Sigmoid colon (tissue), 7 donors: Measurements from ENCODE around the gene CALY. TPM values are rescaled to one million over a fixed set of nuclear protein-coding genes. Genes with fewer than 3 reads are reported as not detected.

Experiments used
- DNase-seq: peaks from one replicate; pipeline ENCODE4 v3.0.0-alpha.2; 2019
- H3K27ac ChIP-seq, 4 donors: fragments of 200-600 bp; sonication (generic); one replicate each; pipeline ENCODE4 v1.5.1; 2016 to 2019; ENCODE audit warnings: mild to moderate bottlenecking in 1 of 4
- H3K27me3 ChIP-seq, 3 donors: fragments of 200-600 bp; sonication (generic); one replicate each; pipeline ENCODE4 v1.5.1; 2019; ENCODE audit warnings: mild to moderate bottlenecking in 1 of 3
- H3K36me3 ChIP-seq, 4 donors: fragments of 200-600 bp; sonication (generic); one replicate each; pipeline ENCODE4 v1.5.1; 2016 to 2019
- H3K4me1 ChIP-seq, 4 donors: fragments of 200-600 bp; sonication (generic); one replicate each; pipeline ENCODE4 v1.5.1; 2017 to 2019
- H3K4me3 ChIP-seq, 4 donors: fragments of 200-600 bp; sonication (generic); one replicate each; pipeline ENCODE4 v1.5.1; 2017 to 2019; ENCODE audit warnings: mild to moderate bottlenecking in 2 of 4, moderate library complexity in 1 of 4
- H3K9me3 ChIP-seq, 4 donors: fragments of 200-600 bp in 3 of 4; sonication (generic) in 3 of 4; one replicate each; pipeline versions ENCODE4 v1.5.1 to v1.6.1; 2013 to 2019
- EP300 ChIP-seq, 4 donors: sonication (generic); formaldehyde crosslinking; IDR thresholded peaks; one replicate each; pipeline ENCODE4 v1.6.1; 2017; ENCODE audit warnings: antibody characterized with exemption in 4 of 4
- POLR2A ChIP-seq, 2 donors: fragments of 450-650 bp; IDR thresholded peaks; one replicate each; pipeline ENCODE4 v1.6.1; 2016; ENCODE audit warnings: antibody characterized with exemption in 2 of 2, mild to moderate bottlenecking in 2 of 2, moderate library complexity in 2 of 2
- POLR2AphosphoS5 ChIP-seq, 4 donors: sonication (generic); formaldehyde crosslinking; IDR thresholded peaks; one replicate each; pipeline ENCODE4 v1.6.1; 2017; ENCODE audit warnings: antibody characterized with exemption in 4 of 4
- WGBS, 2 donors: extraction: QIAGEN DNeasy Blood & Tissue Kit; methylation state at CpG; one replicate each; pipeline ENCODE4 v1.1.7; 2013; 5-methylcytosine and 5-hydroxymethylcytosine counted together
- intact Hi-C: fragments of 100-400 bp; cut with DNase I; formaldehyde crosslinking; loops from one replicate; pipeline ENCODE4 v1.15.1; 2023
- polyA plus RNA-seq, 3 donors: library from polyadenylated mRNA; stranded (reverse); fragments of 200-250 nt; gene quantifications; one replicate each; pipeline ENCODE4 v1.2.3, GENCODE V29; 2013
- small RNA-seq, 3 donors: library from RNA; depleted of rRNA; stranded (forward); fragments of <200 nt; gene quantifications; one replicate each; pipeline ENCODE3, GENCODE V24; 2016
- total RNA-seq, 4 donors: library from RNA; depleted of rRNA; stranded (reverse); fragments of >200 nt; gene quantifications; one replicate each; pipeline ENCODE4 v1.1.0, GENCODE V29; 2016
- TF ChIP-seq, protein P1 (sequence below), 4 experiments: fragments of 450-650 bp in 3 of 4; fragments of 200-600 bp in 1 of 4; IDR thresholded peaks; one replicate each; pipeline ENCODE4 v1.5.1; 2016 to 2019; ENCODE audit warnings: antibody characterized with exemption in 4 of 4, mild to moderate bottlenecking in 3 of 4, moderate library complexity in 2 of 4
- donor health status: healthy with polysubstance abuse.
- donor health status: Bipolar disorder and iron deficiency.
- donor health status: healthy.

CALY gene
- total and polyA plus RNA-seq, 7 donors: 1.3 to 6.8 (median 5.0) TPM; not detected in 2

DNA sequence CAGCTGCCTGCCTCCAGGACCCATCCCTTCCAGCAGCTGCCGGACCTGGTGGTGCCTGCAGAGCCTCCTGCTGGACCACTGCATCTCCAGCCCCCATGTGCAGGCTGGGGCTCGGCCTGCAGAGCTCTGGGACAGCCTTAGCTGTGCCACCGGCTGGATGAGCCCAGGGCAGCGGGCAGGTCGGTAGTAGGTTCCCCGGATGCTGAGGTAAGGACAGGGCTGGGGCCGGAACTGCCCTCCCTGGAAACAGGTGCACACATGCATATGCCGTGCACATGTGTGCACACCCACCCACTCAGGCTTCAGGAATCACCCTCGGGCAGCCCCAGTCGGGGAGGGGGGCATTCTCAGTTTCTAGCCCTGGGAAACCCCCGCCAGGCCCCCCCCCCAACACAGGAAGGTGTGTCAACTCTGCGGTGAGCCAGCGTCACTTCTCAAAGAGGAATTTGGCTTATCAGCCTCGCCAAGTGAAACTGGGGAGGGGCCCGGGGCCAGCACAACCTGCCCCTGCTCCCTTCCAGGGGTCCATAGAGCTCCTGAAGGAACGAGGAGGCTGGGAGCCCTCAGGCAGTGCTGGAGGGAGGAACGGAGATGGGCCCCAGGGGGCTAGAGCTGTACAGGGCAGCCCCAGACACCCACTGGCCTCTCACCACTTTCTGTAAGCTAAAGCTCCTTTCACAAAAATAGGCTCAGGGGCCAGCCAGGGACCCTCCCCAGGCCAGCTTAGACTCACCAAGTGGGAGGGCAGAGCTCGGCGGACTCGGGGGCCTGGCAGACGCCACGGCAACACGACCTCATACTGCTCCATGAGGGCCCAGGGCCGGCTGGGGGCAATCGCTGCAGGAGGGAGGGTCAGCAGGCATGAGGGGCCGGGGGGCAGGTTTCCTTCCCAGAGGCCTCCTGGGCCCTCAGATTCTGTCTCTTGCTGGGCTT is 61.7 kb downstream of the CALY start:
- Histone ChIP-seq H3K27me3 (peaks cover 17 to 29% (median 17%) of the 10 kb centered on the region in 3 donors), H3K36me3 (peaks cover 0 to 14% (median 5%) of the 10 kb centered on the region in 4 donors), H3K4me1 (peaks cover 0 to 15% (median 10%) of the 10 kb centered on the region in 4 donors), H3K4me3 (no peak overlapping the region), H3K27ac (no peak overlapping the region), H3K9me3 (no peaks in the 10 kb centered on the region)
- intact Hi-C loops: no loop called here
- TF ChIP-seq EP300 (IDR thresholded peaks at IDR 0.05) (no peak), POLR2A (IDR thresholded peaks at IDR 0.05) (no peak), POLR2AphosphoS5 (IDR thresholded peaks at IDR 0.05) (no peak)
- TF ChIP-seq, protein P1, sequence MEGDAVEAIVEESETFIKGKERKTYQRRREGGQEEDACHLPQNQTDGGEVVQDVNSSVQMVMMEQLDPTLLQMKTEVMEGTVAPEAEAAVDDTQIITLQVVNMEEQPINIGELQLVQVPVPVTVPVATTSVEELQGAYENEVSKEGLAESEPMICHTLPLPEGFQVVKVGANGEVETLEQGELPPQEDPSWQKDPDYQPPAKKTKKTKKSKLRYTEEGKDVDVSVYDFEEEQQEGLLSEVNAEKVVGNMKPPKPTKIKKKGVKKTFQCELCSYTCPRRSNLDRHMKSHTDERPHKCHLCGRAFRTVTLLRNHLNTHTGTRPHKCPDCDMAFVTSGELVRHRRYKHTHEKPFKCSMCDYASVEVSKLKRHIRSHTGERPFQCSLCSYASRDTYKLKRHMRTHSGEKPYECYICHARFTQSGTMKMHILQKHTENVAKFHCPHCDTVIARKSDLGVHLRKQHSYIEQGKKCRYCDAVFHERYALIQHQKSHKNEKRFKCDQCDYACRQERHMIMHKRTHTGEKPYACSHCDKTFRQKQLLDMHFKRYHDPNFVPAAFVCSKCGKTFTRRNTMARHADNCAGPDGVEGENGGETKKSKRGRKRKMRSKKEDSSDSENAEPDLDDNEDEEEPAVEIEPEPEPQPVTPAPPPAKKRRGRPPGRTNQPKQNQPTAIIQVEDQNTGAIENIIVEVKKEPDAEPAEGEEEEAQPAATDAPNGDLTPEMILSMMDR (IDR thresholded peaks at IDR 0.05): no peak
- DNase-seq: no peak
- WGBS, 2 donors: 22 to 29% methylated on average over 26 of the region's 26 CpGs

Small RNA genes within 50 kb of the gene (small RNA-seq; reads per million reads assigned to genes)
- gene AL360181.4 (0 reads per million in 3 donors), gene BANF1P2 (0 reads per million in 3 donors), gene MIR3944 (0 reads per million in 3 donors)

Other genes starting within 250 kb of the CALY start
- under 1 TPM in 3 of 4 donors, not detected in 1; under 0.01 to 0.28 (median 0.14) TPM for gene ADGRA1, start 249.0 kb downstream of the CALY start, total RNA-seq
- under 1 TPM in 1 of 3 donors, not detected in 2; 0.03 TPM for gene ADGRA1, start 249.0 kb downstream of the CALY start, polyA plus RNA-seq
- gene KNDC1, start 176.7 kb downstream of the CALY start, total RNA-seq: 1 to 10 TPM in 1 of 4 donors, under 1 TPM in 3; 0.16 to 1.9 (median 0.52) TPM
- under 1 TPM in 2 of 3 donors, not detected in 1; under 0.01 to 0.15 TPM for gene KNDC1, start 176.7 kb downstream of the CALY start, polyA plus RNA-seq
- gene UTF1, start 106.7 kb downstream of the CALY start, total RNA-seq: not detected
- not detected for gene UTF1, start 106.7 kb downstream of the CALY start, polyA plus RNA-seq
- gene VENTX, start 99.0 kb downstream of the CALY start, total RNA-seq: 1 to 10 TPM in 2 of 4 donors, under 1 TPM in 2; 0.66 to 1.4 (median 0.95) TPM
- under 1 TPM in 1 of 3 donors, not detected in 2; 0.36 TPM for gene VENTX, start 99.0 kb downstream of the CALY start, polyA plus RNA-seq
- gene ADAM8, start 60.0 kb downstream of the CALY start, total RNA-seq: 1 to 10 TPM in 1 of 4 donors, under 1 TPM in 3; 0.36 to 7.6 (median 0.74) TPM
- gene ADAM8, start 60.0 kb downstream of the CALY start, polyA plus RNA-seq: 1 to 10 TPM; 1.2 to 8.9 (median 3.5) TPM
- 10 to 100 TPM; 25.8 to 33.5 (median 30.2) TPM for gene TUBGCP2, start 28.0 kb downstream of the CALY start, total RNA-seq
- gene TUBGCP2, start 28.0 kb downstream of the CALY start, polyA plus RNA-seq: 10 to 100 TPM; 13.8 to 51.1 (median 26.6) TPM
- 10 to 100 TPM; 42.8 to 53.6 (median 45.1) TPM for gene ZNF511, start 28.0 kb downstream of the CALY start, total RNA-seq
- gene ZNF511, start 28.0 kb downstream of the CALY start, polyA plus RNA-seq: 10 to 100 TPM; 34.7 to 55.6 (median 49.9) TPM
- 1 to 10 TPM in 1 of 4 donors, not detected in 3; 2.9 TPM for gene PRAP1, start 10.5 kb upstream of the CALY start, total RNA-seq
- 100 to 1,000 TPM in 1 of 3 donors, 10 to 100 TPM in 2; 73.4 to 102 (median 88.9) TPM for gene PRAP1, start 10.5 kb upstream of the CALY start, polyA plus RNA-seq
- 10 to 100 TPM in 2 of 4 donors, 1 to 10 TPM in 2; 8.0 to 25.7 (median 12.8) TPM for gene FUOM, start 21.1 kb upstream of the CALY start, total RNA-seq
- 10 to 100 TPM; 39.0 to 98.0 (median 48.9) TPM for gene FUOM, start 21.1 kb upstream of the CALY start, polyA plus RNA-seq
- 10 to 100 TPM; 58.6 to 87.0 (median 65.6) TPM for gene ECHS1, start 36.5 kb upstream of the CALY start, total RNA-seq
- gene ECHS1, start 36.5 kb upstream of the CALY start, polyA plus RNA-seq: 100 to 1,000 TPM; 187 to 360 (median 220) TPM
- gene PAOX, start 42.4 kb upstream of the CALY start, total RNA-seq: 10 to 100 TPM in 3 of 4 donors, 1 to 10 TPM in 1; 6.4 to 11.8 (median 11.0) TPM
- 1 to 10 TPM; 5.4 to 8.7 (median 6.5) TPM for gene PAOX, start 42.4 kb upstream of the CALY start, polyA plus RNA-seq
- gene MTG1, start 57.3 kb upstream of the CALY start, total RNA-seq: 10 to 100 TPM; 14.0 to 28.8 (median 17.0) TPM
- 10 to 100 TPM; 27.6 to 63.6 (median 30.3) TPM for gene MTG1, start 57.3 kb upstream of the CALY start, polyA plus RNA-seq
- gene SPRN, start 87.7 kb upstream of the CALY start, total RNA-seq: 1 to 10 TPM in 1 of 4 donors, under 1 TPM in 2, not detected in 1; 0.41 to 1.1 (median 0.71) TPM
- under 1 TPM in 2 of 3 donors, not detected in 1; under 0.01 to 0.28 TPM for gene SPRN, start 87.7 kb upstream of the CALY start, polyA plus RNA-seq
- gene SCART1, start 117.0 kb upstream of the CALY start, total RNA-seq: 1 to 10 TPM; 1.3 to 4.7 (median 3.4) TPM
- under 1 TPM in 1 of 3 donors, not detected in 2; 0.99 TPM for gene SCART1, start 117.0 kb upstream of the CALY start, polyA plus RNA-seq
- 1 to 10 TPM; 1.2 to 7.2 (median 4.5) TPM for gene CYP2E1, start 190.5 kb upstream of the CALY start, total RNA-seq
- gene CYP2E1, start 190.5 kb upstream of the CALY start, polyA plus RNA-seq: under 1 TPM in 1 of 3 donors, not detected in 2; 0.66 TPM
- 1 to 10 TPM in 1 of 4 donors, not detected in 3; 6.1 TPM for gene SYCE1, start 228.7 kb upstream of the CALY start, total RNA-seq
- 1 to 10 TPM in 1 of 3 donors, under 1 TPM in 1, not detected in 1; 0.15 to 1.2 TPM for gene SYCE1, start 228.7 kb upstream of the CALY start, polyA plus RNA-seq